Astrocyte of the spinal cord (primary cell): ENCODE data around the gene FALEC.
A peak's percentile ranks its signal among the peaks of the same experiment; 100 is the strongest.

ENCODE experiments used
- DNase-seq: peaks from one replicate; pipeline ENCODE4 v3.0.0; 2011; ENCODE audit warnings: low read depth, low spot score
- H3K4me3 ChIP-seq: 2 replicates; pipeline ENCODE4 v1.5.1; 2011; ENCODE audit warnings: low read depth, mild to moderate bottlenecking, low read length, moderate library complexity
- CTCF ChIP-seq: IDR thresholded peaks from 2 replicates; pipeline ENCODE4 v1.5.1; 2012; ENCODE audit warnings: low read depth, mild to moderate bottlenecking, low read length, inconsistent platforms
- in situ Hi-C: cut with HindIII; loops from 2 replicates; pipeline ENCODE4 v1.10.0; 2017; ENCODE audit warnings: low sequenced_read_pairs

The FALEC gene

GRCh38 chr1:150514260-150514659, 1.3 kb upstream of the FALEC start:
- no peak for DNase-seq
- no peak overlapping the region for H3K4me3 ChIP-seq
- no peak for TF ChIP-seq CTCF

GRCh38 chr1:150514913-150515327, 632 bp upstream of the FALEC start:
- TF ChIP-seq CTCF: no peak
- peak overlapping the region; percentile 54 for H3K4me3 ChIP-seq
- in situ Hi-C loops: no loop called here
- no peak for DNase-seq

More at GRCh38 chr1:150514260-150514659, 1.3 kb upstream of the FALEC start:
- in situ Hi-C loops: no loop called here

- peak; percentile 31 for DNase-seq
- in situ Hi-C loops: no loop called here
- no peak for TF ChIP-seq CTCF
- H3K4me3 ChIP-seq: peak overlapping the region; percentile 57
These were observed 569 bp downstream of the FALEC start for GRCh38 chr1:150516050-150516591.

GRCh38 chr1:150516616-150517015, 1.1 kb downstream of the FALEC start:
- in situ Hi-C loops: no loop called here
- DNase-seq: peak; percentile 19
- peak overlapping the region; percentile 57 for H3K4me3 ChIP-seq
- TF ChIP-seq CTCF: peak; percentile 23

GRCh38 chr1:150521196-150521968, 5.8 kb downstream of the FALEC start:
- no peak overlapping the region for H3K4me3 ChIP-seq
- DNase-seq: no peak
- TF ChIP-seq CTCF: no peak
- in situ Hi-C loops: no loop called here

- no peak overlapping the region for H3K4me3 ChIP-seq
- DNase-seq: no peak
- TF ChIP-seq CTCF: no peak
- in situ Hi-C loops: no loop called here
These were observed 9.8 kb downstream of the FALEC start for GRCh38 chr1:150525348-150525747.
